Natural killer cell (primary cell): ENCODE results near the gene XRCC5. TPM values are rescaled to one million over a fixed set of nuclear protein-coding genes. Genes with fewer than 3 reads are reported as not detected.

ENCODE experiments used
- ATAC-seq, 3 donors: fragments of 150-1000 bp in 2 of 3; fragments of 200-7000 bp in 1 of 3; cut with Tn5 transposase; 1 replicate in 1 of 3; 2 replicates in 2 of 3; pipeline ENCODE4 v1.10.0; 2021; ENCODE audit warnings: mild to moderate bottlenecking in 2 of 3, moderate library complexity in 2 of 3
- DNase-seq, 2 donors: peaks; one replicate each; pipeline versions ENCODE4 v3.0.0 to v3.0.0-alpha.2; 2013 to 2021; ENCODE audit warnings: mixed read lengths in 1 of 2
- H3K27ac ChIP-seq: one replicate; pipeline ENCODE4 v1.5.1; 2013; ENCODE audit warnings: mild to moderate bottlenecking, low read length
- H3K27me3 ChIP-seq: one replicate; pipeline ENCODE4 v1.6.1; 2013; ENCODE audit warnings: low read length; ENCODE audit not compliant: control insufficient read depth, insufficient read depth
- H3K36me3 ChIP-seq: one replicate; pipeline ENCODE4 v1.6.1; 2013; ENCODE audit warnings: low read length; ENCODE audit not compliant: control insufficient read depth, insufficient read depth
- H3K4me1 ChIP-seq: one replicate; pipeline ENCODE4 v1.6.1; 2013; ENCODE audit warnings: low read length; ENCODE audit not compliant: control insufficient read depth, insufficient read depth
- H3K4me3 ChIP-seq: one replicate; pipeline ENCODE4 v1.5.1; 2013; ENCODE audit warnings: low read length
- H3K9me3 ChIP-seq: one replicate; pipeline ENCODE4 v1.6.1; 2013; ENCODE audit warnings: low read length; ENCODE audit not compliant: control insufficient read depth, insufficient read depth
- H3K27ac Mint-ChIP-seq, 2 donors: one replicate each; pipeline ENCODE4 v1.8.0; 2022; ENCODE audit warnings: mild to moderate bottlenecking in 2 of 2, mixed read lengths in 2 of 2, moderate library complexity in 1 of 2
- H3K27me3 Mint-ChIP-seq, 2 donors: one replicate each; pipeline ENCODE4 v1.8.0; 2022; ENCODE audit warnings: low read depth in 2 of 2, mixed read lengths in 2 of 2
- H3K36me3 Mint-ChIP-seq: one replicate; pipeline ENCODE4 v1.8.0; 2022; ENCODE audit warnings: mixed read lengths
- H3K4me1 Mint-ChIP-seq, 2 donors: one replicate each; pipeline ENCODE4 v1.8.0; 2022; ENCODE audit warnings: mixed read lengths in 2 of 2
- H3K4me3 Mint-ChIP-seq: one replicate; pipeline ENCODE4 v1.8.0; 2022; ENCODE audit warnings: mild to moderate bottlenecking, moderate library complexity, mixed read lengths
- H3K9me3 Mint-ChIP-seq, 2 donors: one replicate each; pipeline ENCODE4 v1.8.0; 2022; ENCODE audit warnings: mixed read lengths in 2 of 2
- WGBS: methylation state at CpG from one replicate; pipeline ENCODE4 v1.1.7; 2013; ENCODE audit warnings: missing lambda C conversion rate; ENCODE audit not compliant: insufficient coverage; 5-methylcytosine and 5-hydroxymethylcytosine counted together
- intact Hi-C: fragments of 100-400 bp; cut with micrococcal nuclease; formaldehyde crosslinking; loops from one replicate; pipeline ENCODE4 v1.14.2; 2022
- total RNA-seq, 4 donors: library from RNA; stranded (reverse); fragments of 120-200 nt in 1 of 4; gene quantifications; one replicate each; pipeline versions ENCODE4 v1.2.3 to v1.2.4, GENCODE V29; 2013 to 2022
- TF ChIP-seq, protein P1 (sequence below): fragments of 200-600 bp; IDR thresholded peaks from one replicate; pipeline ENCODE4 v1.8.0; 2022; ENCODE audit warnings: antibody characterized with exemption

The XRCC5 gene
- total RNA-seq, 3 donors from 2014 or later (not counting 1 experiment from before 2014, with no cell fraction given), result 188 to 220 (median 201) TPM

- 95% methylated on average over 7 of the region's 7 CpGs for WGBS
- Mint-ChIP-seq H3K9me3 (no peaks in the 10 kb centered on the region), H3K36me3 (peaks cover 32% of the 10 kb centered on the region), H3K27me3 (no peaks in the 10 kb centered on the region), H3K4me3 (no peak overlapping the region), H3K4me1 (peaks cover 38 to 45% of the 10 kb centered on the region in 2 donors), H3K27ac (peak overlapping the region; percentile 49 to 50)
- Histone ChIP-seq H3K4me3 (no peak overlapping the region), H3K36me3 (peaks cover 84% of the 10 kb centered on the region), H3K9me3 (no peaks in the 10 kb centered on the region), H3K27me3 (no peaks in the 10 kb centered on the region), H3K27ac (no peak overlapping the region), H3K4me1 (no peaks in the 10 kb centered on the region)
- TF ChIP-seq, protein P1, sequence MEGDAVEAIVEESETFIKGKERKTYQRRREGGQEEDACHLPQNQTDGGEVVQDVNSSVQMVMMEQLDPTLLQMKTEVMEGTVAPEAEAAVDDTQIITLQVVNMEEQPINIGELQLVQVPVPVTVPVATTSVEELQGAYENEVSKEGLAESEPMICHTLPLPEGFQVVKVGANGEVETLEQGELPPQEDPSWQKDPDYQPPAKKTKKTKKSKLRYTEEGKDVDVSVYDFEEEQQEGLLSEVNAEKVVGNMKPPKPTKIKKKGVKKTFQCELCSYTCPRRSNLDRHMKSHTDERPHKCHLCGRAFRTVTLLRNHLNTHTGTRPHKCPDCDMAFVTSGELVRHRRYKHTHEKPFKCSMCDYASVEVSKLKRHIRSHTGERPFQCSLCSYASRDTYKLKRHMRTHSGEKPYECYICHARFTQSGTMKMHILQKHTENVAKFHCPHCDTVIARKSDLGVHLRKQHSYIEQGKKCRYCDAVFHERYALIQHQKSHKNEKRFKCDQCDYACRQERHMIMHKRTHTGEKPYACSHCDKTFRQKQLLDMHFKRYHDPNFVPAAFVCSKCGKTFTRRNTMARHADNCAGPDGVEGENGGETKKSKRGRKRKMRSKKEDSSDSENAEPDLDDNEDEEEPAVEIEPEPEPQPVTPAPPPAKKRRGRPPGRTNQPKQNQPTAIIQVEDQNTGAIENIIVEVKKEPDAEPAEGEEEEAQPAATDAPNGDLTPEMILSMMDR, result no peak
- ATAC-seq (no peak), DNase-seq (no peak)
- intact Hi-C loops, result no loop called here
Measured at GRCh38 chr2:216151313-216152025, 42.3 kb downstream of the XRCC5 start.

- TF ChIP-seq, protein P1, result no peak
- peaks cover 34% of the 10 kb centered on the region for H3K36me3 Mint-ChIP-seq
- H3K4me3 Mint-ChIP-seq, result no peak overlapping the region
- Histone ChIP-seq H3K9me3 (no peaks in the 10 kb centered on the region), H3K27ac (no peak overlapping the region), H3K4me1 (no peaks in the 10 kb centered on the region), H3K4me3 (no peak overlapping the region), H3K27me3 (no peaks in the 10 kb centered on the region), H3K36me3 (peaks cover 75% of the 10 kb centered on the region)
- ATAC-seq, result no peak
- peak overlapping the region; percentile 1 to 32 for H3K27ac Mint-ChIP-seq
- intact Hi-C loops, result no loop called here
- no peaks in the 10 kb centered on the region for H3K9me3 Mint-ChIP-seq
- WGBS, result 100% methylated on average over 3 of the region's 3 CpGs
- H3K27me3 Mint-ChIP-seq, result no peaks in the 10 kb centered on the region
- peaks cover 36 to 40% of the 10 kb centered on the region in 2 donors for H3K4me1 Mint-ChIP-seq
- no peak for DNase-seq
Measured at GRCh38 chr2:216155954-216156353, 46.8 kb downstream of the XRCC5 start.

GRCh38 chr2:216156822-216157221, 47.7 kb downstream of the XRCC5 start:
- Histone ChIP-seq H3K9me3 (no peaks in the 10 kb centered on the region), H3K27ac (no peak overlapping the region), H3K36me3 (peaks cover 75% of the 10 kb centered on the region), H3K4me1 (peaks cover 4% of the 10 kb centered on the region), H3K27me3 (no peaks in the 10 kb centered on the region), H3K4me3 (no peak overlapping the region)
- H3K36me3 Mint-ChIP-seq, result peaks cover 34% of the 10 kb centered on the region
- intact Hi-C loops, result no loop called here
- DNase-seq, result no peak
- no peak overlapping the region for H3K27ac Mint-ChIP-seq
- no peaks in the 10 kb centered on the region for H3K9me3 Mint-ChIP-seq
- TF ChIP-seq, protein P1, result no peak
- H3K4me1 Mint-ChIP-seq, result peaks cover 39 to 43% of the 10 kb centered on the region in 2 donors
- WGBS, result 99% methylated on average over 13 of the region's 13 CpGs
- ATAC-seq, result no peak
- no peaks in the 10 kb centered on the region for H3K27me3 Mint-ChIP-seq
- H3K4me3 Mint-ChIP-seq, result no peak overlapping the region

GRCh38 chr2:216159144-216159543, 50.0 kb downstream of the XRCC5 start:
- no peak overlapping the region for H3K4me3 ChIP-seq
- Mint-ChIP-seq H3K4me1 (peaks cover 25 to 38% of the 10 kb centered on the region in 2 donors), H3K4me3 (no peak overlapping the region), H3K9me3 (no peaks in the 10 kb centered on the region), H3K36me3 (peaks cover 27% of the 10 kb centered on the region), H3K27ac (peak overlapping the region; percentile 19 to 67), H3K27me3 (no peaks in the 10 kb centered on the region)
- ATAC-seq (no peak), DNase-seq (no peak)
- H3K27me3 ChIP-seq, result no peaks in the 10 kb centered on the region
- TF ChIP-seq, protein P1, result no peak
- no peaks in the 10 kb centered on the region for H3K9me3 ChIP-seq
- WGBS, result 100% methylated on average over 2 of the region's 2 CpGs
- H3K27ac ChIP-seq, result no peak overlapping the region
- peaks cover 4% of the 10 kb centered on the region for H3K4me1 ChIP-seq
- intact Hi-C loops, result no loop called here
- peaks cover 74% of the 10 kb centered on the region for H3K36me3 ChIP-seq
